Measurements from ENCODE around the gene SEPHS2.

Gene SEPHS2

DNA sequence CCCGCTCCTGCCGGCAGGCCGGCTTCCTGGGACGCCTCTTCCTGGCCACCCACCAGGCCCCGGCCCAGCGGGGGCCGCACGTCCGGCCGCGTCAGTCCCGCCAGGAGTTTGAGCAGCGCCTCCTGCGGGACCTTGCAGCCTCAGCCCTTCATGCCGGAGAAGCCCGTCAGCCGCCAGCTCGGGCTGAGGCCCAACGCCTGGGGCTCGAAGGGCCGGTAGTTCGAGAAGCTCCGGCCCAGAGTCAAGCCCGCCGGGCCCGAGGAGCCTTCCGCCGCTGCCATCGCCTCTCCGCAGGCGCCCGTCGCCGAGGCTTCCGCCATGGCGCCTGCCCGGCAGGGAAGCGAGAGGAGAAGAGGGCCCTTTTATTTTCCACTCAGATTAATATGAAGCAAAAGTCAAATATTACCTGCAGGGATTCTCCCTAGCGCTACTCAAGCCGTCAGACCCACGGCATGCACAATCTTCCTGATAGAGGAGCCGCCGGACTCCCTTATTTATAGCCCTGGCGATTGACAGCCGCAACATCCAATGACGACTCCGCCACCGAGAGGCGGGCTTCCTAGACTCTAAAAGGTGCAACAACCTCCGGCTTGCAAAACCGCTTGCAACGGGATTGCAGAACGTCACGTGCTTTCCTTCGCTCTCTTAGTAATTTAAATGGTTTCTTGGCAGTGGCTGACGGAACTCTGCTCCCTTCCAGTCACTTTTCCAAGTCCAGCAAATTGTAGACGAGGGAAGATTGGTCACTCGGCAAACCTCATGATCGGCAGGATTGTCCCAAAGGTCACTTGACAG is at the start of gene SEPHS2:
TSS of gene SEPHS2 (minus strand) at position 467 of the 795 bp plus-strand sequence. CDS start at position 320, 147 bp downstream.
- peak; percentile 98 for DNase-seq (ENCODE audit: low read depth)
- TF ChIP-seq, protein P1, sequence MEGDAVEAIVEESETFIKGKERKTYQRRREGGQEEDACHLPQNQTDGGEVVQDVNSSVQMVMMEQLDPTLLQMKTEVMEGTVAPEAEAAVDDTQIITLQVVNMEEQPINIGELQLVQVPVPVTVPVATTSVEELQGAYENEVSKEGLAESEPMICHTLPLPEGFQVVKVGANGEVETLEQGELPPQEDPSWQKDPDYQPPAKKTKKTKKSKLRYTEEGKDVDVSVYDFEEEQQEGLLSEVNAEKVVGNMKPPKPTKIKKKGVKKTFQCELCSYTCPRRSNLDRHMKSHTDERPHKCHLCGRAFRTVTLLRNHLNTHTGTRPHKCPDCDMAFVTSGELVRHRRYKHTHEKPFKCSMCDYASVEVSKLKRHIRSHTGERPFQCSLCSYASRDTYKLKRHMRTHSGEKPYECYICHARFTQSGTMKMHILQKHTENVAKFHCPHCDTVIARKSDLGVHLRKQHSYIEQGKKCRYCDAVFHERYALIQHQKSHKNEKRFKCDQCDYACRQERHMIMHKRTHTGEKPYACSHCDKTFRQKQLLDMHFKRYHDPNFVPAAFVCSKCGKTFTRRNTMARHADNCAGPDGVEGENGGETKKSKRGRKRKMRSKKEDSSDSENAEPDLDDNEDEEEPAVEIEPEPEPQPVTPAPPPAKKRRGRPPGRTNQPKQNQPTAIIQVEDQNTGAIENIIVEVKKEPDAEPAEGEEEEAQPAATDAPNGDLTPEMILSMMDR (IDR thresholded peaks at IDR 0.05; ENCODE audit: insufficient read depth, low read depth, low read length, missing control alignments): peak; percentile 20
- peak within 1 kb of the TSS; percentile 88 for H3K4me3 ChIP-seq (ENCODE audit: low read length)

GRCh38 chr16:30494709-30495108 is 49.0 kb upstream of the SEPHS2 start:
- H3K4me3 ChIP-seq (ENCODE audit: low read length): no peak overlapping the region
- DNase-seq (ENCODE audit: low read depth): no peak
- TF ChIP-seq, protein P1 (IDR thresholded peaks at IDR 0.05; ENCODE audit: insufficient read depth, low read depth, low read length, missing control alignments): no peak

- DNase-seq (ENCODE audit: low read depth): no peak
- TF ChIP-seq, protein P1 (IDR thresholded peaks at IDR 0.05; ENCODE audit: insufficient read depth, low read depth, low read length, missing control alignments): no peak
- H3K4me3 ChIP-seq (ENCODE audit: low read length): no peak overlapping the region
Measured at GRCh38 chr16:30493941-30494488, 48.3 kb upstream of the SEPHS2 start.

- DNase-seq (ENCODE audit: low read depth): peak; percentile 67
- no peak overlapping the region for H3K4me3 ChIP-seq (ENCODE audit: low read length)
- TF ChIP-seq, protein P1 (IDR thresholded peaks at IDR 0.05; ENCODE audit: insufficient read depth, low read depth, low read length, missing control alignments): no peak
Measured at GRCh38 chr16:30491744-30492308, 46.2 kb upstream of the SEPHS2 start.

- no peak for DNase-seq (ENCODE audit: low read depth)
- no peak overlapping the region for H3K4me3 ChIP-seq (ENCODE audit: low read length)
- TF ChIP-seq, protein P1 (IDR thresholded peaks at IDR 0.05; ENCODE audit: insufficient read depth, low read depth, low read length, missing control alignments): no peak
Measured at GRCh38 chr16:30491229-30491628, 45.6 kb upstream of the SEPHS2 start.

GRCh38 chr16:30490210-30490609 is 44.5 kb upstream of the SEPHS2 start:
- H3K4me3 ChIP-seq (ENCODE audit: low read length): no peak overlapping the region
- DNase-seq (ENCODE audit: low read depth): peak; percentile 98
- TF ChIP-seq, protein P1 (IDR thresholded peaks at IDR 0.05; ENCODE audit: insufficient read depth, low read depth, low read length, missing control alignments): no peak

Data from epithelial cell of esophagus (primary cell).